ENCODE measurements around the gene SMPX.

SMPX gene

GRCh38 chrX:21758488-21758887 lies 572 bp upstream of the SMPX start:
- no peak overlapping the region for H4K8ac ChIP-seq (ENCODE audit: low read depth, low read length)
- no CpG with 5 or more reads among the region's 1 CpG for WGBS, 2 donors (ENCODE audit: extremely low coverage in 2 of 2, insufficient read length in 2 of 2, insufficient replicate concordance in 1 of 2)
- H2BK12ac ChIP-seq (ENCODE audit: low read length): no peak overlapping the region
- peaks cover 0 to 3% of the 10 kb centered on the region in 2 donors for H3K4me1 ChIP-seq (ENCODE audit: control insufficient read depth in 2 of 2, insufficient read depth in 1 of 2, low read depth in 1 of 2, low read length in 2 of 2)
- no peak overlapping the region for H4K91ac ChIP-seq (ENCODE audit: low read depth, low read length, poor library complexity)
- no peaks in the 10 kb centered on the region for H3K27me3 ChIP-seq (ENCODE audit: control insufficient read depth in 3 of 3, insufficient read depth in 3 of 3, low read depth in 1 of 3, low read length in 3 of 3)
- H3K36me3 ChIP-seq (replicated peaks in 1 of 2; ENCODE audit: control insufficient read depth in 2 of 2, insufficient read depth in 2 of 2, low read length in 2 of 2): no peaks in the 10 kb centered on the region
- H2AK5ac ChIP-seq (ENCODE audit: low read depth, low read length): no peak overlapping the region
- H3K9ac ChIP-seq (ENCODE audit: low read depth, low read length, poor library complexity): no peak overlapping the region
- H3K79me1 ChIP-seq (ENCODE audit: low read depth, low read length): no peaks in the 10 kb centered on the region
- H3K18ac ChIP-seq (ENCODE audit: low read length): no peak overlapping the region
- H3K4me2 ChIP-seq (ENCODE audit: insufficient read depth, low read length, poor library complexity, severe bottlenecking): no peak overlapping the region
- no peak overlapping the region for H3K4me3 ChIP-seq (ENCODE audit: low read length in 2 of 2)
- H2AFZ ChIP-seq (ENCODE audit: low read length): no peak overlapping the region
- H2BK5ac ChIP-seq (ENCODE audit: low read length): no peak overlapping the region
- no peaks in the 10 kb centered on the region for H3K9me3 ChIP-seq (replicated peaks in 1 of 2; ENCODE audit: control insufficient read depth in 2 of 2, insufficient read depth in 1 of 2, low read depth in 1 of 2, low read length in 2 of 2)
- H3K14ac ChIP-seq (ENCODE audit: low read length): no peak overlapping the region
- DNase-seq (ENCODE audit: low spot score): no peak
- no peak overlapping the region for H3K23ac ChIP-seq (ENCODE audit: low read depth, low read length, poor library complexity)
- H2BK15ac ChIP-seq (ENCODE audit: low read length): no peak overlapping the region
- H3K4ac ChIP-seq (ENCODE audit: low read length): no peak overlapping the region
- no peak overlapping the region for H3K27ac ChIP-seq (replicated peaks; ENCODE audit: low read length)
- H2BK120ac ChIP-seq (ENCODE audit: low read depth, low read length): no peak overlapping the region

- no peak overlapping the region for H3K4me3 ChIP-seq (ENCODE audit: low read length in 2 of 2)
- H3K27ac ChIP-seq (replicated peaks; ENCODE audit: low read length): no peak overlapping the region
- H3K36me3 ChIP-seq (replicated peaks in 1 of 2; ENCODE audit: control insufficient read depth in 2 of 2, insufficient read depth in 2 of 2, low read length in 2 of 2): no peaks in the 10 kb centered on the region
- no peak overlapping the region for H3K4ac ChIP-seq (ENCODE audit: low read length)
- H3K27me3 ChIP-seq (ENCODE audit: control insufficient read depth in 3 of 3, insufficient read depth in 3 of 3, low read depth in 1 of 3, low read length in 3 of 3): no peaks in the 10 kb centered on the region
- H2BK5ac ChIP-seq (ENCODE audit: low read length): no peak overlapping the region
- no peak overlapping the region for H3K14ac ChIP-seq (ENCODE audit: low read length)
- no peak overlapping the region for H3K4me2 ChIP-seq (ENCODE audit: insufficient read depth, low read length, poor library complexity, severe bottlenecking)
- H4K91ac ChIP-seq (ENCODE audit: low read depth, low read length, poor library complexity): no peak overlapping the region
- DNase-seq (ENCODE audit: low spot score): no peak
- WGBS, 2 donors (ENCODE audit: extremely low coverage in 2 of 2, insufficient read length in 2 of 2, insufficient replicate concordance in 1 of 2): no CpG with 5 or more reads among the region's 6 CpGs
- H2AFZ ChIP-seq (ENCODE audit: low read length): no peak overlapping the region
- no peak overlapping the region for H2BK120ac ChIP-seq (ENCODE audit: low read depth, low read length)
- no peak overlapping the region for H2BK15ac ChIP-seq (ENCODE audit: low read length)
- H4K8ac ChIP-seq (ENCODE audit: low read depth, low read length): no peak overlapping the region
- H2BK12ac ChIP-seq (ENCODE audit: low read length): no peak overlapping the region
- H2AK5ac ChIP-seq (ENCODE audit: low read depth, low read length): no peak overlapping the region
- no peaks in the 10 kb centered on the region for H3K79me1 ChIP-seq (ENCODE audit: low read depth, low read length)
- peaks cover 0 to 3% of the 10 kb centered on the region in 2 donors for H3K4me1 ChIP-seq (ENCODE audit: control insufficient read depth in 2 of 2, insufficient read depth in 1 of 2, low read depth in 1 of 2, low read length in 2 of 2)
- H3K23ac ChIP-seq (ENCODE audit: low read depth, low read length, poor library complexity): no peak overlapping the region
- no peaks in the 10 kb centered on the region for H3K9me3 ChIP-seq (replicated peaks in 1 of 2; ENCODE audit: control insufficient read depth in 2 of 2, insufficient read depth in 1 of 2, low read depth in 1 of 2, low read length in 2 of 2)
- no peak overlapping the region for H3K9ac ChIP-seq (ENCODE audit: low read depth, low read length, poor library complexity)
- H3K18ac ChIP-seq (ENCODE audit: low read length): no peak overlapping the region
Measured at GRCh38 chrX:21756785-21757529, 959 bp downstream of the SMPX start.

- Histone ChIP-seq H3K4me2 (ENCODE audit: insufficient read depth, low read length, poor library complexity, severe bottlenecking) (no peak overlapping the region), H2BK5ac (ENCODE audit: low read length) (no peak overlapping the region), H2AFZ (ENCODE audit: low read length) (no peak overlapping the region), H3K27ac (replicated peaks; ENCODE audit: low read length) (no peak overlapping the region), H3K9me3 (replicated peaks in 1 of 2; ENCODE audit: control insufficient read depth in 2 of 2, insufficient read depth in 1 of 2, low read depth in 1 of 2, low read length in 2 of 2) (no peaks in the 10 kb centered on the region), H3K4me3 (ENCODE audit: low read length in 2 of 2) (no peak overlapping the region), H3K23ac (ENCODE audit: low read depth, low read length, poor library complexity) (no peak overlapping the region), H2BK12ac (ENCODE audit: low read length) (no peak overlapping the region), H2BK15ac (ENCODE audit: low read length) (no peak overlapping the region), H3K14ac (ENCODE audit: low read length) (no peak overlapping the region), H3K4ac (ENCODE audit: low read length) (no peak overlapping the region), H3K36me3 (replicated peaks in 1 of 2; ENCODE audit: control insufficient read depth in 2 of 2, insufficient read depth in 2 of 2, low read length in 2 of 2) (no peaks in the 10 kb centered on the region), H2BK120ac (ENCODE audit: low read depth, low read length) (no peak overlapping the region), H3K79me1 (ENCODE audit: low read depth, low read length) (no peaks in the 10 kb centered on the region), H3K4me1 (ENCODE audit: control insufficient read depth in 2 of 2, insufficient read depth in 1 of 2, low read depth in 1 of 2, low read length in 2 of 2) (peaks cover 0 to 31% of the 10 kb centered on the region in 2 donors), H3K18ac (ENCODE audit: low read length) (no peak overlapping the region), H4K91ac (ENCODE audit: low read depth, low read length, poor library complexity) (no peak overlapping the region), H3K27me3 (ENCODE audit: control insufficient read depth in 3 of 3, insufficient read depth in 3 of 3, low read depth in 1 of 3, low read length in 3 of 3) (no peaks in the 10 kb centered on the region), H4K8ac (ENCODE audit: low read depth, low read length) (no peak overlapping the region), H2AK5ac (ENCODE audit: low read depth, low read length) (no peak overlapping the region), H3K9ac (ENCODE audit: low read depth, low read length, poor library complexity) (no peak overlapping the region)
- no CpG with 5 or more reads among the region's 1 CpG for WGBS, 2 donors (ENCODE audit: extremely low coverage in 2 of 2, insufficient read length in 2 of 2, insufficient replicate concordance in 1 of 2)
- DNase-seq (ENCODE audit: low spot score): no peak
Measured at GRCh38 chrX:21749924-21750323, 8.0 kb downstream of the SMPX start.

- DNase-seq (ENCODE audit: low spot score): no peak
- H3K14ac ChIP-seq (ENCODE audit: low read length): no peak overlapping the region
- H3K9ac ChIP-seq (ENCODE audit: low read depth, low read length, poor library complexity): no peak overlapping the region
- H3K23ac ChIP-seq (ENCODE audit: low read depth, low read length, poor library complexity): no peak overlapping the region
- H3K4ac ChIP-seq (ENCODE audit: low read length): no peak overlapping the region
- H3K27me3 ChIP-seq (ENCODE audit: control insufficient read depth in 3 of 3, insufficient read depth in 3 of 3, low read depth in 1 of 3, low read length in 3 of 3): no peaks in the 10 kb centered on the region
- peaks cover 0 to 31% of the 10 kb centered on the region in 2 donors for H3K4me1 ChIP-seq (ENCODE audit: control insufficient read depth in 2 of 2, insufficient read depth in 1 of 2, low read depth in 1 of 2, low read length in 2 of 2)
- no peak overlapping the region for H4K91ac ChIP-seq (ENCODE audit: low read depth, low read length, poor library complexity)
- H3K36me3 ChIP-seq (replicated peaks in 1 of 2; ENCODE audit: control insufficient read depth in 2 of 2, insufficient read depth in 2 of 2, low read length in 2 of 2): no peaks in the 10 kb centered on the region
- no peak overlapping the region for H3K18ac ChIP-seq (ENCODE audit: low read length)
- H2BK15ac ChIP-seq (ENCODE audit: low read length): no peak overlapping the region
- WGBS, 2 donors (ENCODE audit: extremely low coverage in 2 of 2, insufficient read length in 2 of 2, insufficient replicate concordance in 1 of 2): no CpG with 5 or more reads among the region's 5 CpGs
- H3K4me2 ChIP-seq (ENCODE audit: insufficient read depth, low read length, poor library complexity, severe bottlenecking): no peak overlapping the region
- no peak overlapping the region for H2AFZ ChIP-seq (ENCODE audit: low read length)
- H3K4me3 ChIP-seq (ENCODE audit: low read length in 2 of 2): no peak overlapping the region
- no peak overlapping the region for H4K8ac ChIP-seq (ENCODE audit: low read depth, low read length)
- H3K79me1 ChIP-seq (ENCODE audit: low read depth, low read length): no peaks in the 10 kb centered on the region
- H2BK12ac ChIP-seq (ENCODE audit: low read length): no peak overlapping the region
- no peak overlapping the region for H3K27ac ChIP-seq (replicated peaks; ENCODE audit: low read length)
- H2BK120ac ChIP-seq (ENCODE audit: low read depth, low read length): no peak overlapping the region
- H2BK5ac ChIP-seq (ENCODE audit: low read length): no peak overlapping the region
- H2AK5ac ChIP-seq (ENCODE audit: low read depth, low read length): no peak overlapping the region
- H3K9me3 ChIP-seq (replicated peaks in 1 of 2; ENCODE audit: control insufficient read depth in 2 of 2, insufficient read depth in 1 of 2, low read depth in 1 of 2, low read length in 2 of 2): no peaks in the 10 kb centered on the region
Measured at GRCh38 chrX:21748235-21748634, 9.7 kb downstream of the SMPX start.

Measured in neuronal stem cell (in vitro differentiated cells).